Chondrocyte (in vitro differentiated cells): ENCODE data around the gene SLC5A2. TPM values are rescaled to one million over a fixed set of nuclear protein-coding genes. Genes with fewer than 3 reads are reported as not detected.

Source experiments
- DNase-seq: peaks from one replicate; pipeline ENCODE4 v3.0.0; 2021; ENCODE audit warnings: mixed read lengths, low spot score
- H3K27ac Mint-ChIP-seq: one replicate; pipeline ENCODE4 v1.8.0; 2021; ENCODE audit warnings: mild to moderate bottlenecking, moderate library complexity, mixed read lengths; ENCODE audit not compliant: unreplicated experiment
- H3K27me3 Mint-ChIP-seq: 2 replicates; pipeline ENCODE4 v1.8.0; 2021; ENCODE audit warnings: low read depth, mixed read lengths
- H3K36me3 Mint-ChIP-seq: 2 replicates; pipeline ENCODE4 v1.8.0; 2021; ENCODE audit warnings: low read depth, mixed read lengths
- H3K4me1 Mint-ChIP-seq: 2 replicates; pipeline ENCODE4 v1.8.0; 2021; ENCODE audit warnings: low read depth, mild to moderate bottlenecking, mixed read lengths
- H3K4me3 Mint-ChIP-seq: one replicate; pipeline ENCODE4 v1.8.0; 2021; ENCODE audit warnings: mild to moderate bottlenecking, moderate library complexity, mixed read lengths; ENCODE audit not compliant: unreplicated experiment
- H3K9me3 Mint-ChIP-seq: 2 replicates; pipeline ENCODE4 v1.8.0; 2021; ENCODE audit warnings: low read depth, mixed read lengths
- CTCF ChIP-seq: fragments of 200-600 bp; sonication (generic); IDR thresholded peaks from 2 replicates; pipeline ENCODE4 v1.5.0; 2021; ENCODE audit warnings: antibody characterized with exemption, mild to moderate bottlenecking, moderate library complexity
- total RNA-seq: library from RNA; stranded (reverse); gene quantifications from 3 replicates; pipeline ENCODE4 v1.2.1, GENCODE V29; 2021

SLC5A2 gene
- total RNA-seq, 1 donor from 2014 or later = not detected

DNA sequence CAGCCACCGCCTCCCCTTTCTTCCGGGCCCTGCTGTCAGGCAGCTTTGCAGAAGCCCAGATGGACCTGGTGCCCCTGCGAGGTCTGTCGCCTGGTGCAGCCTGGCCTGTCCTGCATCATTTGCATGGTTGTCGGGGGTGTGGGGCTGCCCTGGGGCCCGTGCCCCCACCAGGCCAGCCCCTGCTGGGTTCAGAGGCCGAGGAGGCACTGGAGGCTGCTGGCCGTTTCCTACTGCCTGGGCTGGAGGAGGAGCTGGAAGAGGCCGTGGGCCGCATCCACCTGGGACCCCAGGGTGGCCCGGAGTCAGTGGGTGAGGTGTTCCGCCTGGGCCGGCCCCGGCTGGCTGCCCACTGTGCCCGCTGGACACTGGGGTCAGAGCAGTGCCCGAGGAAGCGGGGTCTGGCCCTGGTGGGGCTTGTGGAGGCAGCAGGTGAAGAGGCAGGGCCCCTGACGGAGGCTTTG lies 16.5 kb upstream of the SLC5A2 start:
- peaks cover 18% of the 10 kb centered on the region for H3K4me1 Mint-ChIP-seq
- TF ChIP-seq CTCF = no peak
- H3K27me3 Mint-ChIP-seq = no peaks in the 10 kb centered on the region
- DNase-seq = no peak
- H3K36me3 Mint-ChIP-seq = peaks cover 20% of the 10 kb centered on the region
- H3K27ac Mint-ChIP-seq = peak overlapping the region; percentile 78
- H3K9me3 Mint-ChIP-seq = no peaks in the 10 kb centered on the region
- H3K4me3 Mint-ChIP-seq = no peak overlapping the region

GRCh38 chr16:31467151-31467773 lies 15.7 kb upstream of the SLC5A2 start:
- no peaks in the 10 kb centered on the region for H3K27me3 Mint-ChIP-seq
- H3K4me3 Mint-ChIP-seq = no peak overlapping the region
- H3K36me3 Mint-ChIP-seq = peaks cover 20% of the 10 kb centered on the region
- peak overlapping the region; percentile 78 for H3K27ac Mint-ChIP-seq
- H3K4me1 Mint-ChIP-seq = peaks cover 20% of the 10 kb centered on the region
- no peak for TF ChIP-seq CTCF
- H3K9me3 Mint-ChIP-seq = no peaks in the 10 kb centered on the region
- no peak for DNase-seq

DNA sequence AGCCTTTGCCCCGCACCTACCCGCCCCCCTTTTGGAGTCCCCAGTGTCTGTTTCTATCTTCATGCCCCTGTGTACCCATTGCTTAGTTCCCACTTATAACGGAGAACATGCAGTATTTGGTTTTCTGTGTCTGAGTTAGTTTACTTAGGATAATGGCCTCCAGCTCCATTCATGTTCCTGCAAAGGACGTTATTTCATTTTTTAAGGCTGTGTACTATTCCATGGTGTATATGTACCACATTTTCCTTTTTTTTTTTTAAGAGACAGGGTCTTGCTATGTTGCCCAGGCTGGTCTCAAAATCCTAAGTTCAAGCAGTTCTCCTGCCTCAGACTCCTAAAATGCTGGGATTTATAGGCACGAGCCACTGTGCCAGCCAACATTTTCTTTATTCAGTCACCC lies 15.1 kb upstream of the SLC5A2 start:
- no peak for DNase-seq
- no peak overlapping the region for H3K4me3 Mint-ChIP-seq
- no peak overlapping the region for H3K27ac Mint-ChIP-seq
- H3K9me3 Mint-ChIP-seq = no peaks in the 10 kb centered on the region
- no peaks in the 10 kb centered on the region for H3K27me3 Mint-ChIP-seq
- peaks cover 25% of the 10 kb centered on the region for H3K4me1 Mint-ChIP-seq
- no peak for TF ChIP-seq CTCF
- peaks cover 20% of the 10 kb centered on the region for H3K36me3 Mint-ChIP-seq

DNA sequence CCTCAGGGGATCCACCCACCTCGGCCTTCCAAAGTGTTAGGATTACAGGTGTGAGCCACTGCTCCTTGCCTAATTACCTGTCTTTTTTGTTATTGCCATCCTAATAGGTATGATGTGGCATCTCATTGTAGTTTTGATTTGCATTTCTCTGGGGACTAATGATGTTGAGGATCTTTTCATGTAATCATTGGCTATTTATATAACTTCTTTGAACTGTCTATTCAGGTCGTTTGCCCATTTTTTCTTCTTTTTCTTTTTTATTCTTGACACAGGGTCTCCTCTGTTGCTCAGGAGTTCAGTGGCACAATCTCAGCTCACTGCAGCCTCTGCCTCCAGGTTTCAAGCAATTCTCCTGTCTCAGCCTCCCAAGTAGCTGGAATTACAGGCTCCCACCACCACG lies 12.3 kb upstream of the SLC5A2 start:
- no peak for TF ChIP-seq CTCF
- peak overlapping the region; percentile 36 for H3K27ac Mint-ChIP-seq
- no peaks in the 10 kb centered on the region for H3K27me3 Mint-ChIP-seq
- H3K9me3 Mint-ChIP-seq = no peaks in the 10 kb centered on the region
- H3K4me1 Mint-ChIP-seq = peaks cover 49% of the 10 kb centered on the region
- DNase-seq = no peak
- peaks cover 27% of the 10 kb centered on the region for H3K36me3 Mint-ChIP-seq
- peak overlapping the region; percentile 80 for H3K4me3 Mint-ChIP-seq

DNA sequence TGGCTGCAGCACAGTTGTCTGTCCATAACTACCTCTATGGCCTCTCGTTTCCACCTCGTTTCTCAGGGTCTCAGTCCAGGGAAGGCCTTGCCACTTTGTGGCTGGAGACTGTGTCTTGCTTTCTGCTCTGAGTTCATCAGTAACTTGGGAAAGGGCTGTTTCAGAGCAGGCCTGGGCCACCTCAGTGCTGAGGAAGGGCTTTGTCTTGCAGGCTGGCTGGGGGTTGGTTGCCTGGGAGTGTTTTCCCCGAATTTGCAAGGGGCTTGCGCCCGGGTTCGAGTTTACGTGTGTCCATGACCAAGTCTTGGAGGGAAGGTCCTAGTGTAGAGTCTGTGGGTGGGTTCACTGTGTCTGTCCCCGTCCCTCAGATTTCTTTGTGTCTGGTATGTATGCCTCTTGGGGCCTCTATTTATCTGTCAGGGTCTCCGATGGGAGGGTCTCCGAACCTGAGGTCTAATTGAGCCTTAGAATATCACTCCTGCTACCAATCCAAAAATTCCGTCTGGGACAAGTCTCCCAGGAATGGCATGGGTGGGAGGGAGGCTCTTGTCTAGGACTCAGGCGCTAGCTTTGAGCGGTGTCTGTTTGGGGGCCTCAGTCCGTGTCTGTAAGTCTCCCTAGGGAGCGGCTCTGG lies 11.6 kb upstream of the SLC5A2 start:
- Mint-ChIP-seq H3K27me3 (no peaks in the 10 kb centered on the region), H3K4me3 (peak overlapping the region; percentile 80), H3K4me1 (peaks cover 54% of the 10 kb centered on the region), H3K9me3 (no peaks in the 10 kb centered on the region), H3K27ac (peak overlapping the region; percentile 93), H3K36me3 (peaks cover 28% of the 10 kb centered on the region)
- no peak for TF ChIP-seq CTCF
- DNase-seq = no peak
